Esophagus squamous epithelium (tissue), 5 donors: Measurements from ENCODE around the gene TEX2. TPM values are rescaled to one million over a fixed set of nuclear protein-coding genes. Genes with fewer than 3 reads are reported as not detected.
"Not testable (repeated sequence)": the region's sequence is repeated elsewhere in the genome, so short reads cannot be mapped to it uniquely, and the experiment has no call there.

ENCODE experiments used
- DNase-seq: peaks from one replicate; lab custom pipeline; 2025; lab: John Stamatoyannopoulos, UW
- H3K27ac ChIP-seq, 4 donors: fragments of 200-600 bp; sonication (generic); one replicate each; pipeline ENCODE4 v1.5.1; 2016 to 2019; ENCODE audit warnings: mild to moderate bottlenecking in 1 of 4
- H3K27me3 ChIP-seq, 4 donors: fragments of 200-600 bp; sonication (generic); 1 replicate in 3 of 4; 2 replicates in 1 of 4; pipeline versions ENCODE4 v1.5.1 to v1.6.0; 2017 to 2021; ENCODE audit warnings: antibody characterized with exemption in 1 of 4
- H3K36me3 ChIP-seq, 3 donors: fragments of 200-600 bp; sonication (generic); one replicate each; pipeline ENCODE4 v1.5.1; 2016 to 2019
- H3K4me1 ChIP-seq, 3 donors: fragments of 200-600 bp; sonication (generic); one replicate each; pipeline ENCODE4 v1.5.1; 2017 to 2019
- H3K4me3 ChIP-seq, 4 donors: fragments of 200-600 bp; sonication (generic); 1 replicate in 3 of 4; 2 replicates in 1 of 4; pipeline ENCODE4 v1.5.1; 2016 to 2019; ENCODE audit warnings: mild to moderate bottlenecking in 2 of 4, moderate library complexity in 1 of 4
- H3K9me3 ChIP-seq, 3 donors: fragments of 200-600 bp; sonication (generic); one replicate each; pipeline ENCODE4 v1.5.1; 2016 to 2019
- POLR2A ChIP-seq, 4 donors: fragments of 450-650 bp; IDR thresholded peaks; one replicate each; pipeline ENCODE4 v1.6.1; 2017; ENCODE audit warnings: antibody characterized with exemption in 4 of 4, mild to moderate bottlenecking in 4 of 4, moderate library complexity in 3 of 4
- WGBS, 2 donors: methylation state at CpG; one replicate each; pipeline ENCODE4 v1.1.5; 2018; 5-methylcytosine and 5-hydroxymethylcytosine counted together
- intact Hi-C: fragments of 100-400 bp; cut with DNase I; formaldehyde crosslinking; loops from one replicate; pipeline ENCODE4 v1.15.0; 2022
- total RNA-seq, 4 donors: library from RNA; depleted of rRNA; stranded (reverse); fragments of >200 nt; gene quantifications; one replicate each; pipeline ENCODE4 v1.1.0, GENCODE V29; 2016
- TF ChIP-seq, protein P1 (sequence below), 6 experiments: fragments of 450-650 bp in 4 of 6; fragments of 200-600 bp in 2 of 6; sonication (generic) in 2 of 6; IDR thresholded peaks; one replicate each; pipeline ENCODE4 v1.5.1; 2016 to 2019; ENCODE audit warnings: antibody characterized with exemption in 6 of 6, mild to moderate bottlenecking in 4 of 6, moderate library complexity in 4 of 6
- donor health status: DM: yes; HTN: yes; CAD: no.

TEX2 gene
- total RNA-seq, 4 donors from 2014 or later, result 25.5 to 33.0 (median 29.7) TPM

DNA sequence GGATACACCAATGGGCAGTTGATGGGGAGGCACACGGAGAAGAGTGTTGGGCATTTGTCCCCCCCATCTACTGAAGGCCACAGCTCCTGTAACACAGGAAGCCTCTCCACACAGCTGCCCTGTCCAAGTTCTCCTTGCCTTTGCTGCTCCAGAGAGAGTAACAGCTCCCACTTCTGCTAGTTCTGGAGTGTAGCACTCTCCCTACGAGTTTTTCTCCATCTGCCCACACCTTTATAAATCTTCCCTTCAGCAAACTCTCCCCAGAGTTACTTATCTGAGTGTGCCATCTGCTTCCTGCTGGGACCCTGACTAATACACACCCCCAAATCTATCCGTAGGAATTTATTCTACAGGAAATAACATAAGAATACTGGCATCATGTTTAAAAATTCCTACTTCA is 90.5 kb downstream of the TEX2 start:
- WGBS, 2 donors, result 67 to 75% methylated on average over 3 of the region's 3 CpGs
- no peak for DNase-seq
- no peaks in the 10 kb centered on the region for H3K27me3 ChIP-seq
- no peak overlapping the region for H3K4me3 ChIP-seq
- H3K9me3 ChIP-seq, result no peaks in the 10 kb centered on the region
- H3K4me1 ChIP-seq, result peaks cover 0 to 20% (median 0%) of the 10 kb centered on the region in 3 donors
- intact Hi-C loops, result no loop called here
- H3K27ac ChIP-seq, result no peak overlapping the region
- peaks cover 0 to 82% (median 4%) of the 10 kb centered on the region in 3 donors for H3K36me3 ChIP-seq
- no peak for TF ChIP-seq POLR2A (IDR thresholded peaks at IDR 0.05)
- TF ChIP-seq, protein P1, sequence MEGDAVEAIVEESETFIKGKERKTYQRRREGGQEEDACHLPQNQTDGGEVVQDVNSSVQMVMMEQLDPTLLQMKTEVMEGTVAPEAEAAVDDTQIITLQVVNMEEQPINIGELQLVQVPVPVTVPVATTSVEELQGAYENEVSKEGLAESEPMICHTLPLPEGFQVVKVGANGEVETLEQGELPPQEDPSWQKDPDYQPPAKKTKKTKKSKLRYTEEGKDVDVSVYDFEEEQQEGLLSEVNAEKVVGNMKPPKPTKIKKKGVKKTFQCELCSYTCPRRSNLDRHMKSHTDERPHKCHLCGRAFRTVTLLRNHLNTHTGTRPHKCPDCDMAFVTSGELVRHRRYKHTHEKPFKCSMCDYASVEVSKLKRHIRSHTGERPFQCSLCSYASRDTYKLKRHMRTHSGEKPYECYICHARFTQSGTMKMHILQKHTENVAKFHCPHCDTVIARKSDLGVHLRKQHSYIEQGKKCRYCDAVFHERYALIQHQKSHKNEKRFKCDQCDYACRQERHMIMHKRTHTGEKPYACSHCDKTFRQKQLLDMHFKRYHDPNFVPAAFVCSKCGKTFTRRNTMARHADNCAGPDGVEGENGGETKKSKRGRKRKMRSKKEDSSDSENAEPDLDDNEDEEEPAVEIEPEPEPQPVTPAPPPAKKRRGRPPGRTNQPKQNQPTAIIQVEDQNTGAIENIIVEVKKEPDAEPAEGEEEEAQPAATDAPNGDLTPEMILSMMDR (IDR thresholded peaks at IDR 0.05), result no peak

DNA sequence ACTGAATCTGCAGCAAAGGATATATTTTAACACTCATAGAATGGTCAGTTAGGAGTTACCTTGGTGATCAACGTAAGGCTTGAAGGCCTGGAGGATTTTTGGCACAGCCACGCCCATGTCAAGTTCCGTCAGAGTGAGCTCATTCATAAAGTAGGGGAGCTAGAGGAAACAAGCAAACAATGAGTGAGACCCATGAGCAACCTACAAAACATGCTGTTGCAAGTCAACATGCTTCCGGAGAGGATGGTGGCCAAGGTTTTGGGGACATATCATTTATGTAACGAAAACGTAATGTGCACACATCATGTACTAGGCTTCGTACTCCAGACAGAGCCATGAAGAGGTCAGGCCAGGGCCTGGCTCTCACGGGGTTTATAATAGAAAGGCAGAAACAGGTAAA is 92.0 kb downstream of the TEX2 start:
- no peaks in the 10 kb centered on the region for H3K27me3 ChIP-seq
- WGBS, 2 donors, result 56 to 61% methylated on average over 8 of the region's 8 CpGs
- H3K27ac ChIP-seq, result peak overlapping the region in 3 of 4 donors; percentile 38 to 46 (median 45)
- no peak for DNase-seq
- peaks cover 0 to 32% (median 0%) of the 10 kb centered on the region in 3 donors for H3K4me1 ChIP-seq
- H3K4me3 ChIP-seq, result no peak overlapping the region
- TF ChIP-seq, protein P1 (IDR thresholded peaks at IDR 0.05), result no peak
- TF ChIP-seq POLR2A (IDR thresholded peaks at IDR 0.05), result no peak
- peaks cover 0 to 82% (median 0%) of the 10 kb centered on the region in 3 donors for H3K36me3 ChIP-seq
- no peaks in the 10 kb centered on the region for H3K9me3 ChIP-seq
- intact Hi-C loops, result no loop called here

DNA sequence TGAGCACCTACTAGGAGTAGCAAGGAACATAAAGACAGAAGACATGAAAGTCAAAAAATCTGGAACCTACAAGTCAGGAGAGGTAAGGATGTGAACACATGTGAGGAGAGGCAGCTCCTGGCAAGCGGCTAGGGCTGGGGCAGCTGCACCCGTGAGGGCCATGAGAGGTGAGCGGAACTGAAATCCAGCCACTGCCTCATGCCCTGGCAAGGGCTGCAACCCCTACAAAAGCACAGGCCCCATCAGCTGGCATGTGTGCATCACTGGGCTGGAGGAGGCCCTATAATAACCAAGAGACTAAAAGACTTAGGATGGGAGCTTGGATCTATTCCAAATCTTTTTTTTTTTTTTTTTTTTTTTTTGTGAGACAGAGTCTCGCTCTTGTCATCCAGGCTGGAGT is 92.8 kb downstream of the TEX2 start:
- Histone ChIP-seq H3K9me3 (no peaks in the 10 kb centered on the region), H3K4me3 (no peak overlapping the region), H3K4me1 (peaks cover 0 to 27% (median 0%) of the 10 kb centered on the region in 3 donors), H3K27me3 (no peaks in the 10 kb centered on the region), H3K27ac (no peak overlapping the region), H3K36me3 (peaks cover 0 to 82% (median 0%) of the 10 kb centered on the region in 3 donors)
- WGBS, 2 donors, result 96 to 100% methylated on average over 4 of the region's 4 CpGs
- no peak for DNase-seq
- intact Hi-C loops, result no loop called here
- TF ChIP-seq, protein P1 (IDR thresholded peaks at IDR 0.05), result no peak
- TF ChIP-seq POLR2A (IDR thresholded peaks at IDR 0.05), result no peak

DNA sequence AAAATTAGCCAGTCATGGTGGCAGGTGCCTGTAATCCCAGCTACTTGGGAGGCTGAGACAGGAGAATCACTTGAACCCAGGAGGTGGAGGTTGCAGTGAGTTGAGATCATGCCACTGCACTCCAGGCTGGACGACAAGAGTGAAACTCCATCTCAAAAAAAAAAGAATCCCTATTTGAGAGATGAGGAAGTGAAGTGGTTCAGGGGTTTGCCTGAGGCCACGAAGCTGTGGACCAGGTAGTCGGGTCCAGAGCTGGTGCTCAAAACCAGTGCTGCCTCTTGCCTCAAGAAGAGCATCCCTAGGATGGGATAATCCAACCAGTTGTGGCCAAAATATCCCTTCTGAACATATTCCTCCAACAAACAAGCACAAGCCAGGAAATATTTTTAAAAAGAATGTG is 95.4 kb downstream of the TEX2 start:
- H3K4me3 ChIP-seq, H3K27ac ChIP-seq, DNase-seq, H3K27me3 ChIP-seq, intact Hi-C loops, H3K9me3 ChIP-seq: not testable (repeated sequence)
- peaks cover 0 to 64% (median 0%) of the 10 kb centered on the region in 3 donors for H3K36me3 ChIP-seq
- 77 to 92% methylated on average over 3 of the region's 3 CpGs for WGBS, 2 donors
- peaks cover 0 to 47% (median 0%) of the 10 kb centered on the region in 3 donors for H3K4me1 ChIP-seq

DNA sequence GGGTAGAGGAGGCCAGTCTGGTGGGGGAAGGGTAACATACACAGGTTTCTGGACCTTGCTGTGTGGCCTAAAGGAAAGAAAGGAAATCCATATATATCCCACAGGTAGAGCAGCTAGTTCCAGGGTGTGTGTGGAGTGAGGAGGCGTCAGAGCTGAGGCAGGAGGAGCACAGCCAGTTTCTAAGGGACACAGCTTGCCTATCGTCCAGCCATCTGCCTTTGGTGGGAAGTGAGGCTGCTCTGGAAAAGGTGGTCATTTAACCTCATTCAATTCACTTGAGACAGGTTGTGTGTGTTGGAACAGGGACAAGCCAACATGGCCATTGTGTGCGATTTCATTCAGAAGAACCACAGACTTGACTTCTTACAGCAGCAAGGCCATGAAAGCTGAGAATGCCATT is 96.2 kb downstream of the TEX2 start:
- WGBS, 2 donors, result 92 to 100% methylated on average over 3 of the region's 3 CpGs
- intact Hi-C loops, result no loop called here
- peaks cover 0 to 49% (median 0%) of the 10 kb centered on the region in 3 donors for H3K4me1 ChIP-seq
- H3K27ac ChIP-seq, result peak overlapping the region in 3 of 4 donors; percentile 9 to 59 (median 49)
- H3K9me3 ChIP-seq, result no peaks in the 10 kb centered on the region
- no peaks in the 10 kb centered on the region for H3K27me3 ChIP-seq
- peaks cover 0 to 56% (median 0%) of the 10 kb centered on the region in 3 donors for H3K36me3 ChIP-seq
- no peak overlapping the region for H3K4me3 ChIP-seq
- TF ChIP-seq POLR2A (IDR thresholded peaks at IDR 0.05), result no peak
- TF ChIP-seq, protein P1 (IDR thresholded peaks at IDR 0.05), result no peak
- no peak for DNase-seq
